ENCODE results near the gene E4F1. TPM values are rescaled to one million over a fixed set of nuclear protein-coding genes. Genes with fewer than 3 reads are reported as not detected.
A peak's percentile ranks its signal among the peaks of the same experiment; 100 is the strongest.
"Not testable (repeated sequence)": the region's sequence is repeated elsewhere in the genome, so short reads cannot be mapped to it uniquely, and the experiment has no call there.

E4F1 gene
- total and polyA plus RNA-seq, 5 donors from 2014 or later: 11.6 to 38.7 (median 14.9) TPM

DNA sequence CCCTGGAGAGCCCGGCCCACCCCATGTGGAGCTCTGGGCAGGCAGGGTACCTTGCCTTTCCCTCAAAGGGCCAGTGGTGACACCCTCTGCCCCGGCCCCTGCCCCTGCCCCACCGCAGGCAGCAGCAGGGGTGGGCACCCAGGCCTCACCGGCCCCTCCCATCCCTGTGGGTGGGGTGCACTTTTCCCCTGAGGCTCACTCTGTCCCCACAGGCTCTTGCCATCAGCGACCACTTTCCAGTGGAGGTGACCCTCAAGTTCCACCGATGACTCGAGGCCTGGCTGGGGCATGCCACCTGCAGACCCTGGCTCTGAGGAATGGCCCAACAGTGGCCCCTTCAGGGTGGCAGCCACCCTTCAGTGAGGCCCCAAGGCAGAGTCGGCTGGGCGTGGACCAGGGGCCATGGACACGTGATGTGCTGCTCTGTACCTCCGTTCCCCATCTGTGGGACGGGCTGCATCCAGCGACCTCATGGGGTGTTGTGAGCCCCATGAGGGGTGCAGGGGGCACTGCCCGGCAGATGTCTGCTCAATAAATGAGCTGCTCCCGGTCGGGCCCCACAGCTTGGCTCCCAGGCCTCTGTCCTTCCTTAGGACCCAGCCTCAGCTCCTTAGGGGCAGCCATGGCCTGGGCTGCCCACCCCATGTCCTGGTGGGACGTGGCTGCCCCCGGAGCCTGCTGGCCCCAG, 14.9 kb downstream of the E4F1 start:
- H3K4me1 ChIP-seq (ENCODE audit: control insufficient read depth, insufficient read depth, low read length, poor library complexity, severe bottlenecking): peaks cover 9% of the 10 kb centered on the region
- H3K36me3 ChIP-seq (ENCODE audit: control insufficient read depth, insufficient read depth, low read length): peaks cover 16% of the 10 kb centered on the region
- H3K36me3 Mint-ChIP-seq: peaks cover 4% of the 10 kb centered on the region
- ATAC-seq (ENCODE audit: low read depth in 2 of 2) (no peak), DNase-seq (no peak)
- no peak overlapping the region for H3K27ac Mint-ChIP-seq
- peaks cover 0 to 2% (median 0%) of the 10 kb centered on the region in 4 donors for H3K4me1 Mint-ChIP-seq
- no peak overlapping the region for H3K27ac ChIP-seq (ENCODE audit: insufficient read depth, low read length, poor library complexity, severe bottlenecking)
- no peaks in the 10 kb centered on the region for H3K9me3 ChIP-seq (ENCODE audit: control insufficient read depth in 2 of 2, low read length in 2 of 2)
- peaks cover 0 to 1% (median 0%) of the 10 kb centered on the region in 7 donors for H3K9me3 Mint-ChIP-seq
- no peaks in the 10 kb centered on the region for H3K27me3 ChIP-seq (ENCODE audit: control insufficient read depth, insufficient read depth, low read length)
- no peak overlapping the region for H3K4me3 Mint-ChIP-seq
- H3K27me3 Mint-ChIP-seq: peaks cover 5% of the 10 kb centered on the region
- no peak overlapping the region for H3K4me3 ChIP-seq (ENCODE audit: low read depth, low read length)

DNA sequence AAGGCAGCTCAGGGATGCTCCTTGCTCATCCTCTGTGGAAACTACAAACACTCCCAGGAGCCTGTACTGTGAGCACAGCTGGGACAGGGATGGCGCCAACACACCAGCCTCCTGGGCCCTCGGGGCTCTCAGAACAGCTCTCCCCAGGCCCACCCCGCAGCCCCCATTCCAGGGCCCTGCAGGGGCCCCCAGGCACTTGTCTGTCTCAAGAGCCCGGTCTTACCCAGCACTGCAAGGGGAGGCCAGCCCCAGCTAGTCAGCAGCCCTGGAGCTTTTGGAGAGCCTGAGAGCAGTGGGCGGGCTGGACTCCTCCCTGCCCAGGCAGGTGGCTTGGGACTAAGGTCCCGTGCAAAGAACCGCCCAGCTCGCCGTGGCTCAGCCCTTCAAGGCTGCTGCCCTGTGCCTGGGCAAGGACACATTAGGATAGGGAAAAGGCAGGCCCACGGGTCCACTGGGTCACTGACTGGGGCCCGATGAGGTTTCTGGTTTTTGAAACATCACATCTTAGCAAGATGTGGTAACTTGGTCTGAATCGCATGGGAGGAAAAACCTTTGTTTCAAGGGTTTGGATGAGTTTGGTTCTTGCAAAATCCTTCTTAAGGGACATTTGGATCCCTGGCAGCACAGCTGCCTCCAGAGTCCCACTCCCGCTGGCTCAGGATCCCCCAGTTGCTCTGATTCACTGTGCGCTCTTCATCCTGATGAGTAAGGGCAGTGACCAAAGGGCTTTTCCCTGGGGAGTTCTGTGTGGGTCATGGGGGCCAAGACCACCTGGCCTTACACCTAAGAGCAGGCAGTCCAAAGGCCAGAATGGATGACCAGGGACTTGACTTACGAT, 15.7 kb downstream of the E4F1 start:
- ATAC-seq (ENCODE audit: low read depth in 2 of 2) (no peak), DNase-seq (no peak)
- Histone ChIP-seq H3K36me3 (ENCODE audit: control insufficient read depth, insufficient read depth, low read length) (peaks cover 13% of the 10 kb centered on the region), H3K4me1 (ENCODE audit: control insufficient read depth, insufficient read depth, low read length, poor library complexity, severe bottlenecking) (peaks cover 9% of the 10 kb centered on the region), H3K27ac (ENCODE audit: insufficient read depth, low read length, poor library complexity, severe bottlenecking) (no peak overlapping the region), H3K27me3 (ENCODE audit: control insufficient read depth, insufficient read depth, low read length) (no peaks in the 10 kb centered on the region), H3K4me3 (ENCODE audit: low read depth, low read length) (no peak overlapping the region), H3K9me3 (ENCODE audit: control insufficient read depth in 2 of 2, low read length in 2 of 2) (no peaks in the 10 kb centered on the region)
- Mint-ChIP-seq H3K9me3 (peaks cover 0 to 1% (median 0%) of the 10 kb centered on the region in 7 donors), H3K4me3 (no peak overlapping the region), H3K27ac (no peak overlapping the region), H3K4me1 (peaks cover 0 to 2% (median 0%) of the 10 kb centered on the region in 4 donors), H3K36me3 (peaks cover 4% of the 10 kb centered on the region), H3K27me3 (peaks cover 5% of the 10 kb centered on the region)

DNA sequence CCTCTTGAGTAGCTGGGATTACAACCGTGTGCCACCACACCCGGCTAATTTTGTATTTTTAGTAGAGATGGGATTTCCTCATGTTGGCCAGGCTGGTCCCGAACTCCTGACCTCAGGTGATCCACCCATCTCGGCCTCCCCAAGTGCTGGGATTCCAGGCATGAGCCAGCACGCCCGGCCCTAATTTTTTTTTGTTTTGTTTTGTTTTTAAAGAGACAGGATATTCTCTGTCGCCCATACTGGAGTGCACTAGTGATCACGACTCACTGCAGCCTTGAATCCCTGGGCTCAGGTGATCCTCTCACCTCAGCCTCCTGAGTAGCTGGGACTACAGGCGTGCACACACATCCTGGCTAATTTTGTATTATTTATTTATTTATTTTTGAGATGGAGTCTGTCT, 16.9 kb downstream of the E4F1 start:
- not testable (repeated sequence) for H3K9me3 ChIP-seq (ENCODE audit: control insufficient read depth in 2 of 2, low read length in 2 of 2); H3K4me3 ChIP-seq (ENCODE audit: low read depth, low read length); H3K9me3 Mint-ChIP-seq; H3K27ac ChIP-seq (ENCODE audit: insufficient read depth, low read length, poor library complexity, severe bottlenecking); H3K36me3 Mint-ChIP-seq; H3K4me1 ChIP-seq (ENCODE audit: control insufficient read depth, insufficient read depth, low read length, poor library complexity, severe bottlenecking); H3K4me1 Mint-ChIP-seq; ATAC-seq (ENCODE audit: low read depth in 2 of 2); H3K27me3 Mint-ChIP-seq; H3K27me3 ChIP-seq (ENCODE audit: control insufficient read depth, insufficient read depth, low read length); H3K4me3 Mint-ChIP-seq; DNase-seq; H3K27ac Mint-ChIP-seq
- H3K36me3 ChIP-seq (ENCODE audit: control insufficient read depth, insufficient read depth, low read length): peaks cover 11% of the 10 kb centered on the region

DNA sequence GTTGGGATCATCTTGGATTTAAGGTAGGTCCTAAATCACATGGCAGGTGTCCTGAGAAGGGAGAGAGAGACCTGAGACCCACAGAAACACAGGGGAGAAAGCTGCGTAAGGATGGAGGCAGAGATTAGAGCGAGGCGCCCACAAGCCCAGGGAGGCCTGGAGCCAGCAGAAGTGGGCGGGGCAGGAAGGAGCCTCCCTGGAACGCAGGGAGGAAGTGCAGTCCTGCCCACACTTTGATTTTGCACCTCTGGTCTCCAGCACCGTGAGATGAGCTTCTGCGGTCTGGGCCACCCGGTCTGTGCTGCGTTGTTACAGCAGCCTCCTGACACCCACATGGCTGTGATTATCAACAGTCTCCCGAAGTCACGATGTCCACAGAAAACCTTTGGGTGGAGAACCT, 19.2 kb downstream of the E4F1 start:
- H3K4me3 Mint-ChIP-seq: no peak overlapping the region

DNA sequence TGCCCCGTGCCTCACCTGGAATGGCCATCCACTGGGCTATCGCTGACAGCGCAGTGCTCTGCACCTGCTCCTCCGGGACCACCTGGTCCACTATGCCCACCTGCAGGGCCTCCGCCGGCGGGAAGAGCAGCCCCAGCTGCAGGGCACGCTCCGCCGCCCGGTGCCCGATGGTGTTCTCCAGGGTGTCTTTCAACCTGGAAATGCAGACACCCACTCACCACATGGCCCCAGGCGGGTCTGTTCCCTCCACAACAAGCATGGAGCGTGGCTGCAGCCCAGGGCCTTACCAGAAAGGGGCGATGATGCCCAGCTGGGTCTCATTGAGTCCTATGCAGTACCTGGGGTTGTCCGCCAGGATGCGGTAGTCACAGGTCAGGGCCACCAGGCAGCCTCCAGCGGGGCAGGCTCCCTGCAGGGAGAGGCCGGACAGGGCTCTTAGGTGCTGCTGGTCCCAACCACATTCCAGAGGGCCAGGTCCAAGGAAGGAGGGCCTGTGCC, 19.7 kb downstream of the E4F1 start:
- H3K4me1 ChIP-seq (ENCODE audit: control insufficient read depth, insufficient read depth, low read length, poor library complexity, severe bottlenecking): no peaks in the 10 kb centered on the region
- peaks cover 4% of the 10 kb centered on the region for H3K36me3 Mint-ChIP-seq
- H3K27ac Mint-ChIP-seq: no peak overlapping the region
- H3K4me3 ChIP-seq (ENCODE audit: low read depth, low read length): no peak overlapping the region
- H3K36me3 ChIP-seq (ENCODE audit: control insufficient read depth, insufficient read depth, low read length): peaks cover 19% of the 10 kb centered on the region
- H3K27ac ChIP-seq (ENCODE audit: insufficient read depth, low read length, poor library complexity, severe bottlenecking): no peak overlapping the region
- no peaks in the 10 kb centered on the region for H3K27me3 ChIP-seq (ENCODE audit: control insufficient read depth, insufficient read depth, low read length)
- no peaks in the 10 kb centered on the region for H3K27me3 Mint-ChIP-seq
- H3K9me3 Mint-ChIP-seq: peaks cover 0 to 1% (median 0%) of the 10 kb centered on the region in 7 donors
- DNase-seq (no peak), ATAC-seq (ENCODE audit: low read depth in 2 of 2) (no peak)
- no peak overlapping the region for H3K4me3 Mint-ChIP-seq
- H3K4me1 Mint-ChIP-seq: no peaks in the 10 kb centered on the region
- no peaks in the 10 kb centered on the region for H3K9me3 ChIP-seq (ENCODE audit: control insufficient read depth in 2 of 2, low read length in 2 of 2)

More for the DNA sequence above, 19.2 kb downstream of the E4F1 start:
- peaks cover 0 to 1% (median 0%) of the 10 kb centered on the region in 7 donors for H3K9me3 Mint-ChIP-seq
- Histone ChIP-seq H3K4me3 (ENCODE audit: low read depth, low read length) (no peak overlapping the region), H3K36me3 (ENCODE audit: control insufficient read depth, insufficient read depth, low read length) (peaks cover 19% of the 10 kb centered on the region), H3K27me3 (ENCODE audit: control insufficient read depth, insufficient read depth, low read length) (no peaks in the 10 kb centered on the region), H3K4me1 (ENCODE audit: control insufficient read depth, insufficient read depth, low read length, poor library complexity, severe bottlenecking) (no peaks in the 10 kb centered on the region), H3K27ac (ENCODE audit: insufficient read depth, low read length, poor library complexity, severe bottlenecking) (no peak overlapping the region), H3K9me3 (ENCODE audit: control insufficient read depth in 2 of 2, low read length in 2 of 2) (no peaks in the 10 kb centered on the region)
- no peaks in the 10 kb centered on the region for H3K27me3 Mint-ChIP-seq
- no peaks in the 10 kb centered on the region for H3K4me1 Mint-ChIP-seq
- H3K27ac Mint-ChIP-seq: peak overlapping the region in 1 of 3 donors; percentile 27
- DNase-seq (no peak), ATAC-seq (ENCODE audit: low read depth in 2 of 2) (no peak)
- peaks cover 4% of the 10 kb centered on the region for H3K36me3 Mint-ChIP-seq

DNA sequence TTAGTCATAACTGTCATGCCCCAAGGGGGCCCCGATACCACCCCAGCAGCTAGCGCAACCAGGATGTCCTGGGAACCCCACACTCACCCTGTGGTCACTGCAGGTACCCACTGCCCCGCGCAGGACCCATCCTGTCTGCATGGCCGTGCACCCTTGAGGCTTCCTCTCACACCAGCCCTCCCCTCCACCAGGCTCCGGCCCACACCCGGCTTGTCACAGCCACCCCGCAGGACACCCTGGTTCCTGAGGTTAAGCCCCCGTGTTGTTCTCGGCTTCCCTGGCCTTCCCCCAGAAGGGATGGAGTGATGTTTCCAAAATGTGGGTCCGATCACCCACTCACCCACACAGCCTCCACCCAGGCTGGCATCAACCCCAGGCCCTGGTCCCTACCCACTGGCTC, 20.4 kb downstream of the E4F1 start:
- Histone ChIP-seq H3K9me3 (ENCODE audit: control insufficient read depth in 2 of 2, low read length in 2 of 2) (no peaks in the 10 kb centered on the region), H3K4me3 (ENCODE audit: low read depth, low read length) (no peak overlapping the region), H3K27me3 (ENCODE audit: control insufficient read depth, insufficient read depth, low read length) (no peaks in the 10 kb centered on the region), H3K36me3 (ENCODE audit: control insufficient read depth, insufficient read depth, low read length) (peaks cover 19% of the 10 kb centered on the region), H3K27ac (ENCODE audit: insufficient read depth, low read length, poor library complexity, severe bottlenecking) (no peak overlapping the region), H3K4me1 (ENCODE audit: control insufficient read depth, insufficient read depth, low read length, poor library complexity, severe bottlenecking) (no peaks in the 10 kb centered on the region)
- no peaks in the 10 kb centered on the region for H3K27me3 Mint-ChIP-seq
- no peaks in the 10 kb centered on the region for H3K4me1 Mint-ChIP-seq
- peaks cover 4% of the 10 kb centered on the region for H3K36me3 Mint-ChIP-seq
- H3K9me3 Mint-ChIP-seq: peaks cover 0 to 1% (median 0%) of the 10 kb centered on the region in 7 donors
- ATAC-seq (ENCODE audit: low read depth in 2 of 2): no peak
- H3K4me3 Mint-ChIP-seq: no peak overlapping the region
- DNase-seq: no peak
- H3K27ac Mint-ChIP-seq: no peak overlapping the region

DNA sequence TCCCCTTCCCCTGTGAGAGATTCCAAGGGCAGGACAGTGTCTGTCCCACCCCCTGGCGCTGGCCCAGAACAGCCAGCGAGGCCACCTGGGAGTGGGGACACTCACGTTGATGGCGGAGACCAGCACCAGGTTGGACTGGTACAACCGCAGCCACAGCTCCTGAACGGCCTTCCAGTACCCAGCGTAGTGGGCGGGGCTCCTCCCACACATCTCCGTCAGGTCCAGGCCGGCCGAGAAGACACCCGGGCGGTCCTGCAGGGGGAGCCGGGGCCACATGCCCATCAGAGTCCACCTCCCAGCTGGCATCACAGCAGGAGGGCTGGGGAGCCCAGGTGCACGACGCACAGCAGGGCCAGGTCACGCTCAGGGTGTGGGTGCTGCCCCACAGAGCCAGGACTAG, 20.9 kb downstream of the E4F1 start:
- DNase-seq (no peak), ATAC-seq (ENCODE audit: low read depth in 2 of 2) (no peak)
- Mint-ChIP-seq H3K4me3 (no peak overlapping the region), H3K9me3 (peaks cover 0 to 1% (median 0%) of the 10 kb centered on the region in 7 donors), H3K36me3 (peaks cover 4% of the 10 kb centered on the region), H3K27me3 (no peaks in the 10 kb centered on the region), H3K4me1 (no peaks in the 10 kb centered on the region), H3K27ac (no peak overlapping the region)
- Histone ChIP-seq H3K9me3 (ENCODE audit: control insufficient read depth in 2 of 2, low read length in 2 of 2) (no peaks in the 10 kb centered on the region), H3K4me3 (ENCODE audit: low read depth, low read length) (no peak overlapping the region), H3K27ac (ENCODE audit: insufficient read depth, low read length, poor library complexity, severe bottlenecking) (no peak overlapping the region), H3K27me3 (ENCODE audit: control insufficient read depth, insufficient read depth, low read length) (no peaks in the 10 kb centered on the region), H3K4me1 (ENCODE audit: control insufficient read depth, insufficient read depth, low read length, poor library complexity, severe bottlenecking) (no peaks in the 10 kb centered on the region), H3K36me3 (ENCODE audit: control insufficient read depth, insufficient read depth, low read length) (peaks cover 19% of the 10 kb centered on the region)

Data from CD4-positive, CD25-positive, alpha-beta regulatory T cell (primary cell).